AG04449 (cell line): Measurements from ENCODE around the gene EPHA6.

Source experiments
- CTCF ChIA-PET: fragments of 350-600 bp; formaldehyde crosslinking; extraction: SDS; loops from one replicate; lab custom pipeline; 2021; ENCODE audit warnings: antibody characterized with exemption; lab: Yijun Ruan, JAX
- POLR2A ChIA-PET: fragments of 400-600, 350-600 bp; formaldehyde crosslinking; extraction: SDS; loops from one replicate; lab custom pipeline; 2020; ENCODE audit warnings: antibody characterized with exemption, inconsistent platforms; lab: Yijun Ruan, JAX
- DNase-seq: peaks from one replicate; pipeline ENCODE4 v3.0.0-alpha.2; 2010; ENCODE audit warnings: low read depth, low spot score
- H3K4me3 ChIP-seq: 2 replicates; pipeline ENCODE4 v1.5.1; 2011; ENCODE audit warnings: low read depth, mild to moderate bottlenecking, control low read depth, low read length
- CTCF ChIP-seq: IDR thresholded peaks from one replicate; pipeline ENCODE4 v1.5.1; 2011; ENCODE audit warnings: mild to moderate bottlenecking, moderate library complexity, low read length, control low read depth, inconsistent platforms; ENCODE audit not compliant: insufficient read depth; ENCODE audit errors: missing control alignments

Gene EPHA6

GRCh38 chr3:96813134-96813819 is 1.1 kb upstream of the EPHA6 start:
- H3K4me3 ChIP-seq, result peak overlapping the region; percentile 53
- POLR2A ChIA-PET, result no interaction called here

DNA sequence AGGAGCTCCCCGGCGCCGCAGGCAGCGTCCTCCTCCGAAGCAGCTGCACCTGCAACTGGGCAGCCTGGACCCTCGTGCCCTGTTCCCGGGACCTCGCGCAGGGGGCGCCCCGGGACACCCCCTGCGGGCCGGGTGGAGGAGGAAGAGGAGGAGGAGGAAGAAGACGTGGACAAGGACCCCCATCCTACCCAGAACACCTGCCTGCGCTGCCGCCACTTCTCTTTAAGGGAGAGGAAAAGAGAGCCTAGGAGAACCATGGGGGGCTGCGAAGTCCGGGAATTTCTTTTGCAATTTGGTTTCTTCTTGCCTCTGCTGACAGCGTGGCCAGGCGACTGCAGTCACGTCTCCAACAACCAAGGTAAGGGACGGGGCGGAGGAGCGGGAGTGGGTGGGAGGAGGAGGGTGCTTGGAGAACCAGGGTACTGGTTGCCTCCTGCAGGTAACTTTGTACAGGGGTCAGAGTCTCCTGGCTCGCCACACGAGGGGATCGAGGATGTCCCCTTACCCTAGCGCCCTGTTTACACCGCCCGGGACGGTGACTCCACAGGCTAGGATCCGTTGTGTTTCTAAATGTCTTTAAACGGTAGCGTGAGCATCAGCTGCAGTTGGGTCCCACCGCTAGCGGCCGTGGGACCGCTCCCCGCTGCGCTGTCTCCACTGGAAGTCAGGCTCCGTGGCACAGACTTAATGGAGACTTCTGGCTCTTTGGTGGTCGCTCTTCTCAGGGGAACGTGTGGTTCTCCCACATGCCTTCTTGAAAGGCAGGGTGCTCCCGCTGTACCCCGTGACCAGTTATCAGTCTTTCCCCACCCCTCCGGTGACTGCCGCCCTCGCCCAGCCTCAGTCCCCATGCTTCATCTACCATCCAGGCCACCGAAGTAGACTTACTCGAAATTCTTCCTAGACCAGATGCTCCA is 515 bp downstream of the EPHA6 start:
- H3K4me3 ChIP-seq, result no peak overlapping the region
- POLR2A ChIA-PET, result no interaction called here
- TF ChIP-seq CTCF, result no peak
- no peak for DNase-seq
- CTCF ChIA-PET, result interaction anchor here (0.9 kb wide), 1 partner anchor 8 kb away, joined by 3 read pairs; no protein-coding TSS in a partner anchor

More at GRCh38 chr3:96813134-96813819, 1.1 kb upstream of the EPHA6 start:
- CTCF ChIA-PET, result no interaction called here
- TF ChIP-seq CTCF, result peak; percentile 73
- no peak for DNase-seq

DNA sequence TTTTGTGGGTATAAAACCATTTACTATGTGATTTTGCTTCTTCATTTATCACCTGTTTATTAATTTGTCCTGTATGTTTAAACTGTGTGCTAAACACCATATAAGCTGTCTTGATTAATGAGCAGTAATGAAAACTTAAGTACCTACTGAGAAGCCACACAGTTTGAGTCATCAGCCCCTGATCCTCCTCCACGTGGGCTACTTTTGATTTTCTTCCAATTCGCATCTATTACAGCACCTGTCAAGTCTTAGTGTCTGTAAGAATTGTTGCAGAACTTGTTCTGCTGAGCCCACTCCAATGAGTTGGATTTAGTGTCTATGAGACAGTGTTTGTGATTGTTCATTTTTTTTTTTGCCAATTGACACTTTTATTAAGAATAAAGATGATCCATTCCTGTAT is 16.8 kb downstream of the EPHA6 start:
- CTCF ChIA-PET, result no interaction called here

DNA sequence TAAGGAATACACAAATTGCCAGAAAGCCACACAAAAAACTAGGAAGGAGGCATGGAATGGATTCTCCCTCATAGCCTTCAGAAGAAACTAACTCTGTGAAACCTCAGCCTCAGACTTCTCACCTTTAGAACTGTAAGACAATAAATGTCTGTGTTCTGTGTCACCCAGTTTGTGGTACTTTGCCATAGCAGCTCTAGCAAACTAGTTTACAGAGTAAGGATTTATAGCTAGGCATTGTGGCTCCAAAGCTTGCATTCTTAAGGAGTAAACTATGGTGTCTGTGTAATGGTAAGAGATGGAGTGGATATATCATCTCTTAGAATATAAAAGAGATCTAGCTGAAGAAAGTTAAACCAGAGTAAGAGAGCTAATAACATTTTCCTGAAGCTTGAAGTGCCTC is 18.9 kb downstream of the EPHA6 start:
- no peak overlapping the region for H3K4me3 ChIP-seq
- POLR2A ChIA-PET, result no interaction called here
- TF ChIP-seq CTCF, result no peak
- CTCF ChIA-PET, result no interaction called here
- no peak for DNase-seq

More for the DNA sequence above, 16.8 kb downstream of the EPHA6 start:
- DNase-seq, result no peak
- no peak for TF ChIP-seq CTCF
- POLR2A ChIA-PET, result no interaction called here
- H3K4me3 ChIP-seq, result no peak overlapping the region

GRCh38 chr3:96836153-96836915 is 21.9 kb downstream of the EPHA6 start:
- H3K4me3 ChIP-seq, result no peak overlapping the region
- no peak for DNase-seq
- ChIA-PET POLR2A (no interaction called here), CTCF (no interaction called here)
- TF ChIP-seq CTCF, result no peak
